Measurements from ENCODE around the gene ZNF385B.

DNA sequence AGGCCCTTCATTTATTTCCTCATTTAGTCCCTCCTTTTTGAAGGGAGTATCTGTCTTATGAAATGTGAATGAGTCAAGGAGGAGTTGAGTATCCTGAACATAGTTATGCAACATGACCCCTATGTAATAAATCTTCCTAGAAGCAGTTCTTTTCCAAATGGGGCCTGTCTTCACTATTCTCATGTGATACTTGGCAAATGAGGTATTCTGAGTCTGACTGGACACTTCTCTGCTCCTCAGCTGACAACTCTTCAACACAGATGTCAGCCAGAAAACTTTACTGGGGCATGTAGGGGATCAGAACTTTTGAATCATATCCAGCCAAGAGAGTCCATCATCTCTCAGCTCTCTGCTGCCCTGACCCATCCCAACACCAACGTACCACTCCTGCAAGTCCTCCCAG lies 291.6 kb downstream of the ZNF385B start:
- TF ChIP-seq RAD21 (IDR thresholded peaks at IDR 0.05; ENCODE audit: low read depth) (no peak), CEBPB (IDR thresholded peaks at IDR 0.05) (no peak), EP300 (IDR thresholded peaks at IDR 0.05; ENCODE audit: borderline replicate concordance) (no peak), TAF1 (IDR thresholded peaks at IDR 0.05; ENCODE audit: low read depth) (no peak), MAX (IDR thresholded peaks at IDR 0.05) (no peak), FOXM1 (IDR thresholded peaks at IDR 0.05; ENCODE audit: borderline replicate concordance, low read depth) (no peak)

Measured in Ishikawa (cell line).